ENCODE data around the gene PHLDB1. TPM values are rescaled to one million over a fixed set of nuclear protein-coding genes. Genes with fewer than 3 reads are reported as not detected.

Gene PHLDB1
- total RNA-seq, 1 experiment from 2014 or later, result 122 TPM

GRCh38 chr11:118690553-118691304 lies 83.3 kb downstream of the PHLDB1 start:
- Histone ChIP-seq H3K36me3 (ENCODE audit: low read depth) (no peaks in the 10 kb centered on the region), H3F3A (ENCODE audit: insufficient read depth, low read depth) (no peaks in the 10 kb centered on the region), H3K4me1 (replicated peaks; ENCODE audit: insufficient read depth) (peaks cover 5% of the 10 kb centered on the region), H3K4me2 (peak overlapping the region; percentile 98), H3K27ac (no peak overlapping the region), H3K4me3 (no peak overlapping the region), H4K20me1 (ENCODE audit: insufficient read depth) (no peaks in the 10 kb centered on the region), H3K9me2 (ENCODE audit: insufficient read depth) (no peaks in the 10 kb centered on the region), H3K79me2 (ENCODE audit: low read depth) (no peaks in the 10 kb centered on the region), H2AFZ (0 out of 2 replicates have a peak overlapping the region, but pooled peaks have one; percentile 96), H3K9me3 (ENCODE audit: insufficient read depth, low read depth) (no peaks in the 10 kb centered on the region), H3K27me3 (ENCODE audit: insufficient read depth, low read depth) (no peaks in the 10 kb centered on the region)
- peak in 1 of 2 experiments; percentile 28 for DNase-seq
- TF ChIP-seq CTCF (conservative IDR thresholded peaks at IDR 0.05), result no peak
- TF ChIP-seq EZH2 (IDR thresholded peaks at IDR 0.05; ENCODE audit: low read depth), result no peak
- no TSS peak for BruUV-seq (replicated peaks)
- intact Hi-C loops (cut with micrococcal nuclease; ENCODE audit: unreplicated experiment), result loop anchor here (1.0 to 5.0 kb wide), 6 partner anchors 67 to 266 kb away; partner anchors contain the start of gene UPK2
- POLR2A ChIA-PET (ENCODE audit: unreplicated experiment), result interaction anchor here (0.6 kb wide), 1 partner anchor 307 kb away, joined by 3 read pairs; no protein-coding TSS in a partner anchor
- CTCF ChIA-PET, result interaction anchor here (0.6 kb wide), 1 partner anchor 51 kb away, joined by 4 read pairs; no protein-coding TSS in a partner anchor

- peak in 1 of 2 experiments; percentile 11 for DNase-seq
- H3K4me3 ChIP-seq, result no peak overlapping the region
- intact Hi-C loops (cut with micrococcal nuclease; ENCODE audit: unreplicated experiment), result loop anchor here (5.0 kb wide), 1 partner anchor 65 kb away; no protein-coding TSS in a partner anchor
- no peaks in the 10 kb centered on the region for H3K9me2 ChIP-seq (ENCODE audit: insufficient read depth)
- ChIA-PET CTCF (interaction anchor here (0.5 to 0.7 kb wide), 3 partner anchors 59 to 296 kb away, joined by 4 to 15 read pairs (median 7); no protein-coding TSS in a partner anchor), POLR2A (ENCODE audit: unreplicated experiment) (interaction anchor here (0.7 kb wide), 1 partner anchor 152 kb away, joined by 3 read pairs; no protein-coding TSS in a partner anchor)
- BruUV-seq (replicated peaks), result no TSS peak
- H3K4me1 ChIP-seq (replicated peaks; ENCODE audit: insufficient read depth), result peaks cover 5% of the 10 kb centered on the region
- peaks cover 8% of the 10 kb centered on the region; the same call in 1 of the 2 replicates for H3F3A ChIP-seq (ENCODE audit: insufficient read depth, low read depth)
- no peak for TF ChIP-seq EZH2 (IDR thresholded peaks at IDR 0.05; ENCODE audit: low read depth)
- TF ChIP-seq CTCF (conservative IDR thresholded peaks at IDR 0.05), result no peak
- no peaks in the 10 kb centered on the region for H3K36me3 ChIP-seq (ENCODE audit: low read depth)
- H3K27me3 ChIP-seq (ENCODE audit: insufficient read depth, low read depth), result no peaks in the 10 kb centered on the region
- no peaks in the 10 kb centered on the region for H3K9me3 ChIP-seq (ENCODE audit: insufficient read depth, low read depth)
- H2AFZ ChIP-seq, result no peak overlapping the region
- H3K27ac ChIP-seq, result no peak overlapping the region
- no peak overlapping the region for H3K4me2 ChIP-seq
- no peaks in the 10 kb centered on the region for H4K20me1 ChIP-seq (ENCODE audit: insufficient read depth)
- no peaks in the 10 kb centered on the region for H3K79me2 ChIP-seq (ENCODE audit: low read depth)
Measured at GRCh38 chr11:118691926-118692830, 84.8 kb downstream of the PHLDB1 start.

- H3K9me2 ChIP-seq (ENCODE audit: insufficient read depth), result no peaks in the 10 kb centered on the region
- peak in 1 of 2 experiments; percentile 17 for DNase-seq
- no peak overlapping the region for H3K4me3 ChIP-seq
- peaks cover 8% of the 10 kb centered on the region for H3K4me1 ChIP-seq (replicated peaks; ENCODE audit: insufficient read depth)
- peaks cover 11% of the 10 kb centered on the region; the same call in 1 of the 2 replicates for H3F3A ChIP-seq (ENCODE audit: insufficient read depth, low read depth)
- CTCF ChIA-PET, result no interaction called here
- no TSS peak for BruUV-seq (replicated peaks)
- no peaks in the 10 kb centered on the region for H3K79me2 ChIP-seq (ENCODE audit: low read depth)
- TF ChIP-seq CTCF (conservative IDR thresholded peaks at IDR 0.05) (no peak), EZH2 (IDR thresholded peaks at IDR 0.05; ENCODE audit: low read depth) (no peak)
- no peaks in the 10 kb centered on the region for H4K20me1 ChIP-seq (ENCODE audit: insufficient read depth)
- no peak overlapping the region for H3K4me2 ChIP-seq
- 0 out of 2 replicates have a peak, but pooled peaks cover 3% of the 10 kb centered on the region for H3K9me3 ChIP-seq (ENCODE audit: insufficient read depth, low read depth)
- no peak overlapping the region for H2AFZ ChIP-seq
- POLR2A ChIA-PET (ENCODE audit: unreplicated experiment), result no interaction called here
- no peak overlapping the region for H3K27ac ChIP-seq
- H3K36me3 ChIP-seq (ENCODE audit: low read depth), result no peaks in the 10 kb centered on the region
- no peaks in the 10 kb centered on the region for H3K27me3 ChIP-seq (ENCODE audit: insufficient read depth, low read depth)
- intact Hi-C loops (cut with micrococcal nuclease; ENCODE audit: unreplicated experiment), result loop anchor here (5.0 kb wide), 1 partner anchor 63 kb away; no protein-coding TSS in a partner anchor
Measured at GRCh38 chr11:118694185-118694584, 86.8 kb downstream of the PHLDB1 start.

Measured in PC-9 (cell line).